HepG2 (cell line): ENCODE results near the gene GRID1.

ENCODE experiments used
- GABPB1 ChIP-seq: IDR thresholded peaks from 2 replicates; pipeline ENCODE4 v1.6.1; 2016; ENCODE audit warnings: mild to moderate bottlenecking, missing genetic modification reagents, moderate library complexity, missing compliant biosample characterization
- MXI1 ChIP-seq: IDR thresholded peaks from 3 replicates; pipeline ENCODE4 v1.6.1; 2012; ENCODE audit warnings: low read depth, low read length, inconsistent platforms, borderline replicate concordance
- RELA ChIP-seq: sonication (generic); formaldehyde crosslinking; IDR thresholded peaks from 2 replicates; pipeline ENCODE4 v1.4.0; 2020; ENCODE audit warnings: missing genetic modification reagents
- SIN3A ChIP-seq: IDR thresholded peaks from 2 replicates; pipeline ENCODE4 v1.6.1; 2011; ENCODE audit warnings: low read depth, mild to moderate bottlenecking, control low read depth, low read length, borderline replicate concordance
- TCF7 ChIP-seq: sonication (generic); IDR thresholded peaks from 2 replicates; pipeline ENCODE4 v1.6.1; 2016; ENCODE audit warnings: antibody characterized with exemption, low read depth
- YY1 ChIP-seq: IDR thresholded peaks from 2 replicates; pipeline ENCODE4 v1.6.1; 2011; ENCODE audit warnings: low read length, low read depth, moderate library complexity, mild to moderate bottlenecking; ENCODE audit not compliant: insufficient read depth, insufficient replicate concordance
- ZNF101 ChIP-seq: sonication (generic); formaldehyde crosslinking; IDR thresholded peaks from 2 replicates; pipeline ENCODE4 v1.4.0; 2020; ENCODE audit warnings: mild to moderate bottlenecking, low read depth, missing genetic modification reagents, borderline replicate concordance
- ZNF292 ChIP-seq: sonication (generic); formaldehyde crosslinking; IDR thresholded peaks from 2 replicates; pipeline ENCODE4 v1.8.1; 2022; ENCODE audit warnings: mild to moderate bottlenecking, low read depth, missing genetic modification reagents, borderline replicate concordance
- ZNF781 ChIP-seq: sonication (generic); formaldehyde crosslinking; IDR thresholded peaks from 2 replicates; pipeline ENCODE4 v1.5.1; 2020; ENCODE audit warnings: borderline replicate concordance, mild to moderate bottlenecking, missing genetic modification reagents; ENCODE audit errors: not compliant biosample characterization
- TF ChIP-seq, protein P1 (sequence below), 2 experiments: IDR thresholded peaks; 2 replicates each; pipeline ENCODE4 v1.6.1; 2011 to 2012; ENCODE audit warnings: low read length in 2 of 2, borderline replicate concordance in 1 of 2, low read depth in 1 of 2, mild to moderate bottlenecking in 1 of 2, moderate library complexity in 1 of 2
- TF ChIP-seq, protein P2 (sequence below): sonication (generic); formaldehyde crosslinking; IDR thresholded peaks from 2 replicates; pipeline ENCODE4 v1.5.1; 2020; ENCODE audit warnings: mild to moderate bottlenecking, missing genetic modification reagents, borderline replicate concordance

- TF ChIP-seq GABPB1 (CRISPR knock-in tag) (no peak), TCF7 (no peak), YY1 (no peak), ZNF292 (no peak), MXI1 (no peak), ZNF101 (CRISPR knock-in tag) (no peak), RELA (CRISPR knock-in tag) (no peak), ZNF781 (CRISPR knock-in tag) (no peak), SIN3A (no peak)
- TF ChIP-seq, protein P1, sequence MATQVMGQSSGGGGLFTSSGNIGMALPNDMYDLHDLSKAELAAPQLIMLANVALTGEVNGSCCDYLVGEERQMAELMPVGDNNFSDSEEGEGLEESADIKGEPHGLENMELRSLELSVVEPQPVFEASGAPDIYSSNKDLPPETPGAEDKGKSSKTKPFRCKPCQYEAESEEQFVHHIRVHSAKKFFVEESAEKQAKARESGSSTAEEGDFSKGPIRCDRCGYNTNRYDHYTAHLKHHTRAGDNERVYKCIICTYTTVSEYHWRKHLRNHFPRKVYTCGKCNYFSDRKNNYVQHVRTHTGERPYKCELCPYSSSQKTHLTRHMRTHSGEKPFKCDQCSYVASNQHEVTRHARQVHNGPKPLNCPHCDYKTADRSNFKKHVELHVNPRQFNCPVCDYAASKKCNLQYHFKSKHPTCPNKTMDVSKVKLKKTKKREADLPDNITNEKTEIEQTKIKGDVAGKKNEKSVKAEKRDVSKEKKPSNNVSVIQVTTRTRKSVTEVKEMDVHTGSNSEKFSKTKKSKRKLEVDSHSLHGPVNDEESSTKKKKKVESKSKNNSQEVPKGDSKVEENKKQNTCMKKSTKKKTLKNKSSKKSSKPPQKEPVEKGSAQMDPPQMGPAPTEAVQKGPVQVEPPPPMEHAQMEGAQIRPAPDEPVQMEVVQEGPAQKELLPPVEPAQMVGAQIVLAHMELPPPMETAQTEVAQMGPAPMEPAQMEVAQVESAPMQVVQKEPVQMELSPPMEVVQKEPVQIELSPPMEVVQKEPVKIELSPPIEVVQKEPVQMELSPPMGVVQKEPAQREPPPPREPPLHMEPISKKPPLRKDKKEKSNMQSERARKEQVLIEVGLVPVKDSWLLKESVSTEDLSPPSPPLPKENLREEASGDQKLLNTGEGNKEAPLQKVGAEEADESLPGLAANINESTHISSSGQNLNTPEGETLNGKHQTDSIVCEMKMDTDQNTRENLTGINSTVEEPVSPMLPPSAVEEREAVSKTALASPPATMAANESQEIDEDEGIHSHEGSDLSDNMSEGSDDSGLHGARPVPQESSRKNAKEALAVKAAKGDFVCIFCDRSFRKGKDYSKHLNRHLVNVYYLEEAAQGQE (IDR thresholded peaks at IDR 0.05; ENCODE audit: borderline replicate concordance in 1 of 2, low read depth in 1 of 2, low read length in 2 of 2) = no peak
- TF ChIP-seq, protein P2, sequence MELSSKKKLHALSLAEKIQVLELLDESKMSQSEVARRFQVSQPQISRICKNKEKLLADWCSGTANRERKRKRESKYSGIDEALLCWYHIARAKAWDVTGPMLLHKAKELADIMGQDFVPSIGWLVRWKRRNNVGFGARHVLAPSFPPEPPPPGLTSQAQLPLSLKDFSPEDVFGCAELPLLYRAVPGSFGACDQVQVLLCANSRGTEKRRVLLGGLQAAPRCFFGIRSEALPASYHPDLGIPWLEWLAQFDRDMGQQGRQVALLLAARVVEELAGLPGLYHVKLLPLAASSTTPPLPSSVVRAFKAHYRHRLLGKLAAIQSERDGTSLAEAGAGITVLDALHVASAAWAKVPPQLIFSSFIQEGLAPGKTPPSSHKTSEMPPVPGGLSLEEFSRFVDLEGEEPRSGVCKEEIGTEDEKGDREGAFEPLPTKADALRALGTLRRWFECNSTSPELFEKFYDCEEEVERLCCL (CRISPR knock-in tag) = no peak
These were observed 308.9 kb downstream of the GRID1 start for GRCh38 chr10:86057708-86058107.
